Heart left ventricle (tissue), 16 donors: ENCODE data around the gene ULK1. TPM values are rescaled to one million over a fixed set of nuclear protein-coding genes. Genes with fewer than 3 reads are reported as not detected.
A peak's percentile ranks its signal among the peaks of the same experiment; 100 is the strongest.

Source experiments
- ATAC-seq, 4 donors: fragments of 200-7000 bp; cut with Tn5 transposase; one replicate each; pipeline ENCODE4 v1.9.1; 2020 to 2022; ENCODE audit warnings: moderate library complexity in 4 of 4, mild to moderate bottlenecking in 3 of 4, moderate number of reproducible peaks in 1 of 4
- DNase-seq, 5 donors: peaks; one replicate each; pipeline ENCODE4 v3.0.0-alpha.2; 2020
- H3K27ac ChIP-seq, 12 donors: fragments of 200-600 bp; sonication (generic) in 4 of 12; one replicate each; pipeline versions ENCODE4 v1.5.0 to v1.8.0; 2016 to 2022; ENCODE audit warnings: mild to moderate bottlenecking in 2 of 12
- H3K27me3 ChIP-seq, 9 donors: fragments of 200-600 bp; sonication (generic) in 2 of 9; one replicate each; pipeline versions ENCODE4 v1.5.1 to v1.8.0; 2016 to 2022; ENCODE audit warnings: mild to moderate bottlenecking in 3 of 9
- H3K36me3 ChIP-seq, 9 donors: fragments of 200-600 bp; sonication (generic) in 2 of 9; one replicate each; pipeline versions ENCODE4 v1.5.0 to v1.8.0; 2018 to 2022; ENCODE audit warnings: mild to moderate bottlenecking in 2 of 9
- H3K4me1 ChIP-seq, 12 donors: fragments of 200-600 bp; sonication (generic) in 4 of 12; one replicate each; pipeline versions ENCODE4 v1.5.0 to v1.8.0; 2016 to 2022; ENCODE audit warnings: mild to moderate bottlenecking in 3 of 12
- H3K4me3 ChIP-seq, 12 donors: fragments of 200-600 bp; sonication (generic) in 4 of 12; one replicate each; pipeline versions ENCODE4 v1.5.0 to v1.8.0; 2017 to 2022; ENCODE audit warnings: mild to moderate bottlenecking in 9 of 12, moderate library complexity in 4 of 12
- H3K9me3 ChIP-seq, 12 donors: fragments of 200-600 bp; sonication (generic) in 4 of 12; one replicate each; pipeline versions ENCODE4 v1.5.0 to v1.8.0; 2016 to 2022; ENCODE audit warnings: mild to moderate bottlenecking in 1 of 12
- POLR2A ChIP-seq, 2 donors: fragments of 450-650 bp; IDR thresholded peaks; one replicate each; pipeline ENCODE4 v1.6.1; 2017; ENCODE audit warnings: antibody characterized with exemption in 2 of 2, mild to moderate bottlenecking in 2 of 2, moderate library complexity in 2 of 2
- WGBS, 4 donors: extraction: QIAGEN DNeasy Blood & Tissue Kit in 2 of 4; methylation state at CpG; one replicate each; pipeline versions ENCODE4 v1.1.5 to v1.1.7; 2013 to 2018; 5-methylcytosine and 5-hydroxymethylcytosine counted together
- intact Hi-C, 10 donors: fragments of 100-400 bp; cut with DNase I; formaldehyde crosslinking; loops; one replicate each; pipeline versions ENCODE4 v1.11.1 to v1.14.2; 2022
- polyA plus RNA-seq, 2 donors: library from polyadenylated mRNA; stranded (reverse); fragments of 200-250 nt; gene quantifications; one replicate each; pipeline ENCODE4 v1.2.3, GENCODE V29; 2013
- total RNA-seq, 9 donors: library from RNA; depleted of rRNA in 2 of 9; stranded (reverse); fragments of >200 nt in 2 of 9; fragmentation: NEBNext Ultra II Directional in 3 of 9; extraction: Animal tissue kit (Norgen Biotek cat#: 25700) in 3 of 9; gene quantifications; one replicate each; pipeline versions ENCODE4 v1.1.0 to v1.2.4, GENCODE V29; 2016 to 2023
- TF ChIP-seq, protein P1 (sequence below), 12 donors: fragments of 200-600 bp; sonication (generic) in 4 of 12; IDR thresholded peaks; one replicate each; pipeline versions ENCODE4 v1.5.0 to v1.8.0; 2018 to 2022; ENCODE audit warnings: antibody characterized with exemption in 12 of 12, mild to moderate bottlenecking in 5 of 12
- donor health status: ischemic (EF 13 %, LVEDD 7.1; RV severe dilation, severe dysfunction).
- donor health status: healthy with polysubstance abuse.
- donor health status: DM: no; HTN: yes; CAD: no.
- donor health status: DM: no; HTN: no; CAD: no.
- donor health status: ischemic (EF 25% LVEDD 6.9; RV normal size, moderate dysfunction).
- donor health status: ischemic (EF 25% LVEDD 5.7; RV mildly dilated, moderate dysfunction).
- donor health status: healthy.
- donor health status: DM: yes; HTN: yes; CAD: no.
- donor health status: ischemic (EF 35%, LVEDD 5.7; RV mildly dilated, moderate dysfunction).
- donor health status: nonischemic (EF 11% LVEDD 7.7; RV severe dilation, severe dysfunction).
- donor health status: DM: yes; HTN: yes; CAD: no.
- donor health status: PGD.
- donor health status: ischemic (EF 29% LVEDD 5.4; RV normal size, mild dysfunction).
- donor health status: nonischemic (EF 23%, LVEDD 6.1; RV moderate dilation, normal function).

The ULK1 gene
- total and polyA plus RNA-seq, 11 donors = 21.9 to 56.0 (median 41.8) TPM

DNA sequence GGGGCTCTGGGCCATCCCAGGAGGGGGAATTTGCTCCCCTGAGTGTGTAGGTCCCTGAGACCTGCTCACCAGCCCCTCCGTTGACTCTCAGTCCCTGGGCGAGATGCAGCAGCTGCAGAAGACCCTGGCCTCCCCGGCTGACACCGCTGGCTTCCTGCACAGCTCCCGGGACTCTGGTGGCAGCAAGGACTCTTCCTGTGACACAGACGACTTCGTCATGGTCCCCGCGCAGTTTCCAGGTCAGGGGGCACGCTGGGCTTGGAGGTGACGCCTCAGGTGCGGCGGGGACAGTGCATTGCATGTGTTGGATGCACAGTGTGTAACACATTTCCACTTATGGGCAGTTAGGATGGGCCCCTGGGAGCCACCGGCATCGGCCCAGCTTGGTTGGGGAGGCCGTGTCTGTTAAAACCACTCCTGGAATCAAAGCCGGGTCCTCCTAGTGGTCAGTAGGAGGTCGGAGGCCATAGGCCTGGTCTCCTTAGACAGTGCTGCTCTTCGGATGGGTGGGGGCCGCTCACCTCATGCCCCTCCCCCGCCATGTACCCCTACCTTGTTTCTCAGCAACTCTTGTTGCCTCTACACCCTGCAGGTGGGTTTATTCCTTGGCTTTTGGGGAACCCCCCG lies 17.5 kb downstream of the ULK1 start:
- Histone ChIP-seq H3K4me3 (no peak overlapping the region), H3K9me3 (no peaks in the 10 kb centered on the region), H3K4me1 (peaks cover 3 to 22% (median 16%) of the 10 kb centered on the region in 12 donors), H3K27me3 (no peaks in the 10 kb centered on the region), H3K36me3 (peaks cover 0 to 95% (median 88%) of the 10 kb centered on the region in 9 donors), H3K27ac (peak overlapping the region in 11 of 12 donors; percentile 4 to 84 (median 70))
- ATAC-seq (peak in 3 of 4 donors; percentile 0 to 3 (median 1)), DNase-seq (peak in 1 of 5 donors; percentile 21)
- no peak for TF ChIP-seq POLR2A (IDR thresholded peaks at IDR 0.05)
- TF ChIP-seq, protein P1, sequence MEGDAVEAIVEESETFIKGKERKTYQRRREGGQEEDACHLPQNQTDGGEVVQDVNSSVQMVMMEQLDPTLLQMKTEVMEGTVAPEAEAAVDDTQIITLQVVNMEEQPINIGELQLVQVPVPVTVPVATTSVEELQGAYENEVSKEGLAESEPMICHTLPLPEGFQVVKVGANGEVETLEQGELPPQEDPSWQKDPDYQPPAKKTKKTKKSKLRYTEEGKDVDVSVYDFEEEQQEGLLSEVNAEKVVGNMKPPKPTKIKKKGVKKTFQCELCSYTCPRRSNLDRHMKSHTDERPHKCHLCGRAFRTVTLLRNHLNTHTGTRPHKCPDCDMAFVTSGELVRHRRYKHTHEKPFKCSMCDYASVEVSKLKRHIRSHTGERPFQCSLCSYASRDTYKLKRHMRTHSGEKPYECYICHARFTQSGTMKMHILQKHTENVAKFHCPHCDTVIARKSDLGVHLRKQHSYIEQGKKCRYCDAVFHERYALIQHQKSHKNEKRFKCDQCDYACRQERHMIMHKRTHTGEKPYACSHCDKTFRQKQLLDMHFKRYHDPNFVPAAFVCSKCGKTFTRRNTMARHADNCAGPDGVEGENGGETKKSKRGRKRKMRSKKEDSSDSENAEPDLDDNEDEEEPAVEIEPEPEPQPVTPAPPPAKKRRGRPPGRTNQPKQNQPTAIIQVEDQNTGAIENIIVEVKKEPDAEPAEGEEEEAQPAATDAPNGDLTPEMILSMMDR (IDR thresholded peaks at IDR 0.05) = peak in 1 of 12 donors; percentile 6
- intact Hi-C loops = no loop called here
- 74 to 85% (median 80%) methylated on average over 11 to 22 of the region's 22 CpGs for WGBS, 4 donors

DNA sequence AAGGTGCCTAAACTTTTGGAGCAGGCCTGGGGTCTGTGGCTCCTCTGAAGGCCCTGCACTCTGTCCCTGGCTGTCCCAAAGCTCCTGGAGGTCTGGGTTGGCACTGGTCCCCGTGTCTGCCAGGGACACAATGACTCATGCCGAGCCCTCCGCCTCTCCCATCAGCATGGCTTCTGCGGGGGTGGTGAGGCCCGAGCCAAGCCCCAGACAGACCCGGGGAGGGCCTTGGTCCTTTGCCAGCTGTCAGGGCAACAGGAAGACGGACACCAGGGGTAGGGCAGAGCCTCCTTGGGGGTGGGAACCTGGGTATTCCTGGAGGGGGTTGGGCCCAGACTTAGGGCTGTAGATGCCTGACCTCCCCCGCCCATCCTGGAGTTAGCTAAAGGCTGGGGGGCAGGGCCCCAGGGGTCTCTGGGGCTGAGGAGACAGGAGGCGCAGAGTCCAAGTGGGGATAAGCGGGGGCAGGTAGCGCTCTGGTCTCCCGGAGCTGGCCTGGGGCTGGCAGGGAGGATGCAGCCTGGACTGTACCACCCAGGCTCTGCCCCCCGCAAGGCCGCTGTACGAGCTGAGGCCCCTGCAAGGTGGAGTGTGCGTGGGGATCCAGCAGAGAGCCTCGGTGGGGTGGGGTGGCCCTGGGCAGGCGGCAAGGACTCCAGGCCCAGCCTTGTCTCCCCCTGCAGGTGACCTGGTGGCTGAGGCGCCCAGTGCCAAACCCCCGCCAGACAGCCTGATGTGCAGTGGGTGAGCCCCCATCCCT lies 18.3 kb downstream of the ULK1 start:
- ATAC-seq = peak; percentile 87 to 94 (median 92)
- Histone ChIP-seq H3K36me3 (peaks cover 0 to 92% (median 87%) of the 10 kb centered on the region in 9 donors), H3K4me1 (peaks cover 3 to 22% (median 16%) of the 10 kb centered on the region in 12 donors), H3K4me3 (no peak overlapping the region), H3K27ac (peak overlapping the region in 11 of 12 donors; percentile 4 to 84 (median 70)), H3K27me3 (no peaks in the 10 kb centered on the region), H3K9me3 (no peaks in the 10 kb centered on the region)
- DNase-seq = peak; percentile 91 to 98 (median 94)
- intact Hi-C loops = no loop called here
- 28 to 57% (median 49%) methylated on average over 11 to 20 of the region's 20 CpGs for WGBS, 4 donors
- TF ChIP-seq, protein P1 (IDR thresholded peaks at IDR 0.05) = peak in 1 of 12 donors; percentile 22
- TF ChIP-seq POLR2A (IDR thresholded peaks at IDR 0.05) = no peak

DNA sequence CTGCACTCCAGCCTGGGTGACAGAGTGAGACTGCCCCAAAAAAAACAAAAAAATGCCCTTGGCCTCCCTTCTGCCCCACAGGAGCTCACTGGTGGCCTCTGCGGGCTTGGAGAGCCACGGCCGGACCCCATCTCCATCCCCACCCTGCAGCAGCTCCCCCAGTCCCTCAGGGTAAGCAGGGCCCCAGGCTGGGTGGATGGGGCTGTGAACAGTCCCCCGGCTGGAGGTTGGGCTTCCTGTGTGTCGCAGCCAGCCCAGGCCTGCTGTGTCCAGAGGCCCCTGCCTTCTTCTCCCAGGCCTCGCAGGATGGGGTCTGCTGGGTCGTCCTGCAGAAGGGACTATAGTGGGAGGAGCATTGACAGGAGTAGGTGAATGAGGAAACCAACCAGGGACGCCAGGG lies 19.2 kb downstream of the ULK1 start:
- ATAC-seq = no peak
- intact Hi-C loops = no loop called here
- H3K4me3 ChIP-seq = no peak overlapping the region
- H3K27ac ChIP-seq = no peak overlapping the region
- no peaks in the 10 kb centered on the region for H3K9me3 ChIP-seq
- WGBS, 4 donors = 90 to 100% (median 92%) methylated on average over 5 to 8 of the region's 8 CpGs
- TF ChIP-seq POLR2A (IDR thresholded peaks at IDR 0.05) = no peak
- TF ChIP-seq, protein P1 (IDR thresholded peaks at IDR 0.05) = no peak
- DNase-seq = no peak
- H3K27me3 ChIP-seq = no peaks in the 10 kb centered on the region
- peaks cover 0 to 89% (median 86%) of the 10 kb centered on the region in 9 donors for H3K36me3 ChIP-seq
- H3K4me1 ChIP-seq = peaks cover 3 to 22% (median 16%) of the 10 kb centered on the region in 12 donors

DNA sequence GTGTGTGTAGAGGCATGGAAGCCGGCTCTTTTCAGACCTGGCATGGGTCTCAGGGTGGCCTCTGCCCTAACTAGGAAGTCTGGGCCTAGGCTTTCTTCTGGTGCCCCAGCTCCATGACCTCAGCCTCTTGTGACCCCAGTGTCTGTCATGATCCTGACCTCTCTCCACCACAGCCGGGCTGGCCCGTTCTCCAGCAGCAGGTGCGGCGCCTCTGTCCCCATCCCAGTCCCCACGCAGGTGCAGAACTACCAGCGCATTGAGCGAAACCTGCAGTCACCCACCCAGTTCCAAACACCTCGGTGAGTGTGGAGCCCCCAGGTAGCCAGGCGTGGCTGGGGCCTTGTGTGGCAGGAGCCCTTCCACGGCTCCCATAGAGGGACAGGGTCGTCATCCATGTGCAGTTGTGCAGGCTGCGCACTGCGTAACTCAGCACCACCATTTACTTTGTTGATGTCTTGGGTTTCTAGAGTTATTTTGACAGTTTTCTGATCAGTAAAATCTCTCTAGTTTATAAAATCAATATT lies 19.8 kb downstream of the ULK1 start:
- Histone ChIP-seq H3K36me3 (peaks cover 0 to 87% (median 84%) of the 10 kb centered on the region in 9 donors), H3K4me3 (no peak overlapping the region), H3K4me1 (peaks cover 3 to 22% (median 16%) of the 10 kb centered on the region in 12 donors), H3K27ac (no peak overlapping the region), H3K9me3 (no peaks in the 10 kb centered on the region), H3K27me3 (no peaks in the 10 kb centered on the region)
- 97 to 98% (median 97%) methylated on average over 14 of the region's 14 CpGs for WGBS, 4 donors
- ATAC-seq (no peak), DNase-seq (peak in 1 of 5 donors; percentile 52)
- intact Hi-C loops = no loop called here
- no peak for TF ChIP-seq POLR2A (IDR thresholded peaks at IDR 0.05)
- TF ChIP-seq, protein P1 (IDR thresholded peaks at IDR 0.05) = no peak
